GM12878 (cell line): ENCODE data around the gene ATP10A. TPM values are rescaled to one million over a fixed set of nuclear protein-coding genes. Genes with fewer than 3 reads are reported as not detected.

Experiments
- ATAC-seq: fragments of 200-7000 bp; cut with Tn5 transposase; 3 replicates; pipeline ENCODE4 v1.9.1; 2020; ENCODE audit warnings: mild to moderate bottlenecking, moderate library complexity
- BruUV-seq: library from RNA; stranded (reverse); fragments of 400-500 nt; replicated peaks from 2 replicates; lab custom pipeline; 2021; lab: Mats Ljungman, UMichigan
- CTCF ChIA-PET: fragments of 300-600 bp; sonication (Branson Sonifier 250); formaldehyde crosslinking; extraction: SDS; loops from one replicate; lab custom pipeline; 2021; ENCODE audit warnings: inconsistent platforms; lab: Yijun Ruan, JAX
- POLR2A ChIA-PET: fragments of 350-600 bp; formaldehyde crosslinking; extraction: SDS; loops from one replicate; lab custom pipeline; 2021; ENCODE audit warnings: inconsistent platforms; lab: Charles Lee
- RAD21 ChIA-PET: fragments of 300-600 bp; sonication (Branson Sonifier 250); formaldehyde crosslinking; loops from one replicate; lab custom pipeline; 2023; ENCODE audit warnings: antibody characterized with exemption; ENCODE audit not compliant: unreplicated experiment; lab: Charles Lee
- SMC1A ChIA-PET: fragments of 300-600 bp; sonication (Branson Sonifier 250); formaldehyde crosslinking; loops from one replicate; lab custom pipeline; 2023; ENCODE audit not compliant: unreplicated experiment, uncharacterized antibody; lab: Charles Lee
- DNase-seq: peaks from one replicate; pipeline ENCODE4 v3.0.0-alpha.2; 2011; ENCODE audit warnings: low read depth, low spot score
- FAIRE-seq: peaks from 3 replicates; lab custom pipeline; 2011; peaks lifted over from hg19 to GRCh38; lab: Jason Lieb, UNC
- H2AFZ ChIP-seq: 2 replicates; pipeline ENCODE4 v1.6.0; 2011; ENCODE audit warnings: low read depth, low read length, control low read depth; ENCODE audit not compliant: control insufficient read depth
- H3K27ac ChIP-seq: 2 replicates; pipeline ENCODE4 v1.5.1; 2011; ENCODE audit warnings: control low read depth; ENCODE audit not compliant: control insufficient read depth, insufficient read depth
- H3K27me3 ChIP-seq, 2 experiments: replicated peaks in 1 of 2; 2 replicates each; pipeline versions ENCODE4 v1.6.0 to v1.6.1; 2011; ENCODE audit warnings: low read length in 1 of 2; ENCODE audit not compliant: control insufficient read depth in 2 of 2, insufficient read depth in 2 of 2
- H3K36me3 ChIP-seq, 2 experiments: 2 replicates each; pipeline ENCODE4 v1.5.1; 2011; ENCODE audit warnings: low read length in 1 of 2; ENCODE audit not compliant: control insufficient read depth in 2 of 2, insufficient read depth in 2 of 2
- H3K4me1 ChIP-seq: 2 replicates; pipeline ENCODE4 v1.6.1; 2011; ENCODE audit warnings: mild to moderate bottlenecking, low read length, moderate library complexity, mixed read lengths; ENCODE audit not compliant: control insufficient read depth, insufficient read depth
- H3K4me2 ChIP-seq: 2 replicates; pipeline ENCODE4 v1.6.0; 2011; ENCODE audit warnings: control low read depth; ENCODE audit not compliant: control insufficient read depth, insufficient read depth
- H3K4me3 ChIP-seq: fragments of 200-600 bp; sonication (generic); 2 replicates; pipeline ENCODE4 v1.5.1; 2016
- H3K79me2 ChIP-seq: 2 replicates; pipeline ENCODE4 v1.6.0; 2011; ENCODE audit warnings: low read length; ENCODE audit not compliant: control insufficient read depth, insufficient read depth
- H3K9ac ChIP-seq: 2 replicates; pipeline ENCODE4 v1.8.0; 2011; ENCODE audit warnings: low read length, control low read depth, mixed read lengths; ENCODE audit not compliant: control insufficient read depth, insufficient read depth
- H3K9me3 ChIP-seq: replicated peaks from 3 replicates; pipeline ENCODE4 v1.5.1; 2011; ENCODE audit warnings: mild to moderate bottlenecking, low read length; ENCODE audit not compliant: control insufficient read depth, insufficient read depth
- H4K20me1 ChIP-seq: 2 replicates; pipeline ENCODE4 v1.6.0; 2011; ENCODE audit not compliant: control insufficient read depth, insufficient read depth
- BACH1 ChIP-seq: fragments of 450-650 bp; IDR thresholded peaks from 2 replicates; pipeline ENCODE4 v1.6.1; 2017; ENCODE audit warnings: mild to moderate bottlenecking, borderline replicate concordance
- MYB ChIP-seq: fragments of 150-350 bp; IDR thresholded peaks from 2 replicates; pipeline ENCODE4 v1.6.1; 2014; ENCODE audit warnings: mild to moderate bottlenecking, low read depth, low read length, borderline replicate concordance
- NR2F1 ChIP-seq: fragments of 450-650 bp; conservative IDR thresholded peaks from 2 replicates; pipeline ENCODE4 v1.6.1; 2017; ENCODE audit warnings: mild to moderate bottlenecking
- RUNX3 ChIP-seq: IDR thresholded peaks from 2 replicates; pipeline ENCODE4 v1.6.1; 2012; ENCODE audit warnings: low read length, inconsistent platforms
- SUPT20H ChIP-seq: IDR thresholded peaks from 2 replicates; pipeline ENCODE4 v1.6.1; 2011; ENCODE audit warnings: low read depth, mild to moderate bottlenecking, low read length, moderate library complexity, borderline replicate concordance; ENCODE audit not compliant: control insufficient read depth
- whole genome bisulfite sequencing: methylation state at CpG from one replicate; pipeline ENCODE4 v1.1.6; 2016; ENCODE audit warnings: low lambda C conversion rate; ENCODE audit not compliant: insufficient replicate concordance, insufficient coverage; ENCODE audit errors: missing lambda C conversion rate; 5-methylcytosine and 5-hydroxymethylcytosine counted together
- in situ Hi-C: fragments of 300-500 bp; cut with MboI; formaldehyde crosslinking; loops from 9 replicates; pipeline ENCODE4 v1.14.3; 2018; ENCODE audit warnings: mixed read lengths
- intact Hi-C: fragments of 100-400 bp; cut with micrococcal nuclease; formaldehyde crosslinking; loops from one replicate; pipeline ENCODE4 v1.14.2; 2022; ENCODE audit not compliant: unreplicated experiment
- polyA plus RNA-seq, 11 experiments: library from polyadenylated mRNA; depleted of rRNA in 4 of 11; unstranded in 6 of 11; stranded (reverse) in 5 of 11; fragments of >200 nt; fragmentation: Nextera tagmentation in 4 of 11; fragmentation: Illumina TruSeq in 1 of 11; extraction: Ambion mirVana in 4 of 11; extraction: Trizol in 1 of 11; gene quantifications; 1 replicate in 1 of 11; 2 replicates in 10 of 11; pipeline versions ENCODE4 v1.2.1 to v1.2.3, GENCODE V29; 2011 to 2016; ENCODE audit warnings: inconsistent platforms in 2 of 11, missing spikeins in 2 of 11, low read depth in 1 of 11
- total RNA-seq, 4 experiments: library from RNA; depleted of rRNA in 3 of 4; stranded (reverse); fragments of >200 nt in 3 of 4; fragmentation: Illumina TruSeq in 1 of 4; extraction: Trizol in 1 of 4; gene quantifications; 2 replicates each; pipeline versions ENCODE4 v1.2.1 to v1.2.3, GENCODE V29; 2013 to 2021
- TF ChIP-seq, protein P1 (sequence below): IDR thresholded peaks from 2 replicates; pipeline ENCODE4 v1.6.1; 2012; ENCODE audit warnings: improper control_type of control experiment, low read depth, low read length; ENCODE audit not compliant: insufficient replicate concordance
- TF ChIP-seq, protein P2 (sequence below): fragments of 450-650 bp; IDR thresholded peaks from 2 replicates; pipeline ENCODE4 v1.6.1; 2017; ENCODE audit warnings: mild to moderate bottlenecking
- TF ChIP-seq, protein P3 (sequence below): fragments of 450-650 bp; formaldehyde crosslinking; IDR thresholded peaks from 2 replicates; pipeline ENCODE4 v1.5.0; 2022; ENCODE audit warnings: mild to moderate bottlenecking, missing genetic modification characterization

Gene ATP10A
- total and polyA plus RNA-seq, 10 of the 15 experiments (the other 5 are each of a cell fraction or from before 2014, with no cell fraction given), result 0.04 to 1.5 (median 0.31) TPM; not detected in 2

DNA sequence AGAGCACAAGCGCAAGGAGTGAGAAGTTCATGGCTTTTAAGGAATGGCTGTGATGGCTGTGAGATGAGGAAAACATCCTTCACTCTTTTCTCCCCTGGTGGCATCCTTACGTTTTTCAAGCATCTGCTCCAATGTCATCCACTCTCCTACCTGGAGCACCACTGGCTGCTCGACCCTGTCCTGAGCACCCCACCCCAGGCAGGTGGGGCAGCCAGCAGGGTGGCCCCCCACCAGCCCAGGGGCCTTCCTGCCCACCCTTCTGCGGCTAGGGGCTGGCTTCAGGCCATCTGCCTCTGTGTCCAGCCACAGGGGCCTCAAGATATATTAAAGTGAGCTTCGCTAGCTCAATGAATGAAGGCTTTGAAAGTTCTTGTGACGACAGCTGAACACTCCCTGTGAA is 56.1 kb downstream of the ATP10A start (continued):
- TF ChIP-seq, protein P1, sequence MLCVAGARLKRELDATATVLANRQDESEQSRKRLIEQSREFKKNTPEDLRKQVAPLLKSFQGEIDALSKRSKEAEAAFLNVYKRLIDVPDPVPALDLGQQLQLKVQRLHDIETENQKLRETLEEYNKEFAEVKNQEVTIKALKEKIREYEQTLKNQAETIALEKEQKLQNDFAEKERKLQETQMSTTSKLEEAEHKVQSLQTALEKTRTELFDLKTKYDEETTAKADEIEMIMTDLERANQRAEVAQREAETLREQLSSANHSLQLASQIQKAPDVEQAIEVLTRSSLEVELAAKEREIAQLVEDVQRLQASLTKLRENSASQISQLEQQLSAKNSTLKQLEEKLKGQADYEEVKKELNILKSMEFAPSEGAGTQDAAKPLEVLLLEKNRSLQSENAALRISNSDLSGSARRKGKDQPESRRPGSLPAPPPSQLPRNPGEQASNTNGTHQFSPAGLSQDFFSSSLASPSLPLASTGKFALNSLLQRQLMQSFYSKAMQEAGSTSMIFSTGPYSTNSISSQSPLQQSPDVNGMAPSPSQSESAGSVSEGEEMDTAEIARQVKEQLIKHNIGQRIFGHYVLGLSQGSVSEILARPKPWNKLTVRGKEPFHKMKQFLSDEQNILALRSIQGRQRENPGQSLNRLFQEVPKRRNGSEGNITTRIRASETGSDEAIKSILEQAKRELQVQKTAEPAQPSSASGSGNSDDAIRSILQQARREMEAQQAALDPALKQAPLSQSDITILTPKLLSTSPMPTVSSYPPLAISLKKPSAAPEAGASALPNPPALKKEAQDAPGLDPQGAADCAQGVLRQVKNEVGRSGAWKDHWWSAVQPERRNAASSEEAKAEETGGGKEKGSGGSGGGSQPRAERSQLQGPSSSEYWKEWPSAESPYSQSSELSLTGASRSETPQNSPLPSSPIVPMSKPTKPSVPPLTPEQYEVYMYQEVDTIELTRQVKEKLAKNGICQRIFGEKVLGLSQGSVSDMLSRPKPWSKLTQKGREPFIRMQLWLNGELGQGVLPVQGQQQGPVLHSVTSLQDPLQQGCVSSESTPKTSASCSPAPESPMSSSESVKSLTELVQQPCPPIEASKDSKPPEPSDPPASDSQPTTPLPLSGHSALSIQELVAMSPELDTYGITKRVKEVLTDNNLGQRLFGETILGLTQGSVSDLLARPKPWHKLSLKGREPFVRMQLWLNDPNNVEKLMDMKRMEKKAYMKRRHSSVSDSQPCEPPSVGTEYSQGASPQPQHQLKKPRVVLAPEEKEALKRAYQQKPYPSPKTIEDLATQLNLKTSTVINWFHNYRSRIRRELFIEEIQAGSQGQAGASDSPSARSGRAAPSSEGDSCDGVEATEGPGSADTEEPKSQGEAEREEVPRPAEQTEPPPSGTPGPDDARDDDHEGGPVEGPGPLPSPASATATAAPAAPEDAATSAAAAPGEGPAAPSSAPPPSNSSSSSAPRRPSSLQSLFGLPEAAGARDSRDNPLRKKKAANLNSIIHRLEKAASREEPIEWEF, result no peak
- TF ChIP-seq SUPT20H, result no peak
- TF ChIP-seq, protein P2, sequence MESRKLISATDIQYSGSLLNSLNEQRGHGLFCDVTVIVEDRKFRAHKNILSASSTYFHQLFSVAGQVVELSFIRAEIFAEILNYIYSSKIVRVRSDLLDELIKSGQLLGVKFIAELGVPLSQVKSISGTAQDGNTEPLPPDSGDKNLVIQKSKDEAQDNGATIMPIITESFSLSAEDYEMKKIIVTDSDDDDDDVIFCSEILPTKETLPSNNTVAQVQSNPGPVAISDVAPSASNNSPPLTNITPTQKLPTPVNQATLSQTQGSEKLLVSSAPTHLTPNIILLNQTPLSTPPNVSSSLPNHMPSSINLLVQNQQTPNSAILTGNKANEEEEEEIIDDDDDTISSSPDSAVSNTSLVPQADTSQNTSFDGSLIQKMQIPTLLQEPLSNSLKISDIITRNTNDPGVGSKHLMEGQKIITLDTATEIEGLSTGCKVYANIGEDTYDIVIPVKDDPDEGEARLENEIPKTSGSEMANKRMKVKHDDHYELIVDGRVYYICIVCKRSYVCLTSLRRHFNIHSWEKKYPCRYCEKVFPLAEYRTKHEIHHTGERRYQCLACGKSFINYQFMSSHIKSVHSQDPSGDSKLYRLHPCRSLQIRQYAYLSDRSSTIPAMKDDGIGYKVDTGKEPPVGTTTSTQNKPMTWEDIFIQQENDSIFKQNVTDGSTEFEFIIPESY, result no peak
- no peak for TF ChIP-seq RUNX3
- no peak for TF ChIP-seq NR2F1
- TF ChIP-seq, all 136 proteins: peak for 0

DNA sequence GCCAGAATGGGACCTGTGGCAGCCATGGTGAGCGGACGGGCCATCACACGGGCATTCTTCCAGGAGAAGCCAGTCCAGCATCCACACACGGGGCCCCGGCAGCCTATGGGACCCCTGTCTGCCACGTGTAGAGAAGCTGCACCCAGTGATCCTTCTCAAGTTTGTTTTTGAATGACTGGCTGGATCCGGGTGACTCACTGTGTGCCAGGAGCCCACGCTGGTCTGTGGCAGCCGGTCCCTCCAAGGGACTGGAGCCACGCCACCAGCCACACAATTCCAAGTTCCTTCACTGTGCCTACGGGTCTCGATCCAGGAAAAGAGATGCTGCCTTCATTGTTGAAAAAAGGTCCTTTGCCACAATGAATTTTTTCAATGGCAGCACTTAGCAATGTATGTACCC is 58.1 kb downstream of the ATP10A start:
- POLR2A ChIA-PET, result no interaction called here
- FAIRE-seq (no peak), DNase-seq (no peak), ATAC-seq (no peak)
- Histone ChIP-seq H3K27ac (no peak overlapping the region), H3K79me2 (no peaks in the 10 kb centered on the region), H3K9ac (no peak overlapping the region), H3K4me1 (no peaks in the 10 kb centered on the region; the same call in 1 of the 2 replicates), H3K36me3 (no peaks in the 10 kb centered on the region), H4K20me1 (no peaks in the 10 kb centered on the region), H3K4me2 (no peak overlapping the region), H3K27me3 (no peaks in the 10 kb centered on the region), H2AFZ (no peak overlapping the region), H3K9me3 (no peaks in the 10 kb centered on the region; the same call in 2 of the 3 replicates), H3K4me3 (no peak overlapping the region)
- in situ Hi-C loops, result no loop called here
- TF ChIP-seq, protein P3, sequence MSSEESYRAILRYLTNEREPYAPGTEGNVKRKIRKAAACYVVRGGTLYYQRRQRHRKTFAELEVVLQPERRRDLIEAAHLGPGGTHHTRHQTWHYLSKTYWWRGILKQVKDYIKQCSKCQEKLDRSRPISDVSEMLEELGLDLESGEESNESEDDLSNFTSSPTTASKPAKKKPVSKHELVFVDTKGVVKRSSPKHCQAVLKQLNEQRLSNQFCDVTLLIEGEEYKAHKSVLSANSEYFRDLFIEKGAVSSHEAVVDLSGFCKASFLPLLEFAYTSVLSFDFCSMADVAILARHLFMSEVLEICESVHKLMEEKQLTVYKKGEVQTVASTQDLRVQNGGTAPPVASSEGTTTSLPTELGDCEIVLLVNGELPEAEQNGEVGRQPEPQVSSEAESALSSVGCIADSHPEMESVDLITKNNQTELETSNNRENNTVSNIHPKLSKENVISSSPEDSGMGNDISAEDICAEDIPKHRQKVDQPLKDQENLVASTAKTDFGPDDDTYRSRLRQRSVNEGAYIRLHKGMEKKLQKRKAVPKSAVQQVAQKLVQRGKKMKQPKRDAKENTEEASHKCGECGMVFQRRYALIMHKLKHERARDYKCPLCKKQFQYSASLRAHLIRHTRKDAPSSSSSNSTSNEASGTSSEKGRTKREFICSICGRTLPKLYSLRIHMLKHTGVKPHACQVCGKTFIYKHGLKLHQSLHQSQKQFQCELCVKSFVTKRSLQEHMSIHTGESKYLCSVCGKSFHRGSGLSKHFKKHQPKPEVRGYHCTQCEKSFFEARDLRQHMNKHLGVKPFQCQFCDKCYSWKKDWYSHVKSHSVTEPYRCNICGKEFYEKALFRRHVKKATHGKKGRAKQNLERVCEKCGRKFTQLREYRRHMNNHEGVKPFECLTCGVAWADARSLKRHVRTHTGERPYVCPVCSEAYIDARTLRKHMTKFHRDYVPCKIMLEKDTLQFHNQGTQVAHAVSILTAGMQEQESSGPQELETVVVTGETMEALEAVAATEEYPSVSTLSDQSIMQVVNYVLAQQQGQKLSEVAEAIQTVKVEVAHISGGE, result no peak
- TF ChIP-seq MYB (no peak), BACH1 (no peak)
- BruUV-seq, result no TSS peak
- RAD21 ChIA-PET, result no interaction called here
- intact Hi-C loops, result no loop called here
- SMC1A ChIA-PET, result no interaction called here
- CTCF ChIA-PET, result no interaction called here
- 42% methylated on average over 12 of the region's 12 CpGs for WGBS
